K562 (cell line): ENCODE data around the gene MAPKAPK2. TPM values are rescaled to one million over a fixed set of nuclear protein-coding genes. Genes with fewer than 3 reads are reported as not detected.
A peak's percentile ranks its signal among the peaks of the same experiment; 100 is the strongest.

Experiments used
- CEBPG ChIP-seq, 3 experiments: fragments of 200-800 bp in 1 of 3; sonication (Bioruptor generic) in 1 of 3; sonication (generic) in 1 of 3; formaldehyde crosslinking in 1 of 3; IDR thresholded peaks in 2 of 3; conservative IDR thresholded peaks in 1 of 3; 2 replicates each; pipeline versions ENCODE4 v1.6.1 to v1.8.0; 2016 to 2022; ENCODE audit warnings: missing compliant biosample characterization in 2 of 3, missing genetic modification characterization in 2 of 3, mild to moderate bottlenecking in 1 of 3, missing genetic modification reagents in 1 of 3
- GABPB1 ChIP-seq: sonication (generic); formaldehyde crosslinking; IDR thresholded peaks from 2 replicates; pipeline ENCODE4 v1.8.0; 2022; ENCODE audit warnings: mild to moderate bottlenecking, missing genetic modification reagents
- HLTF ChIP-seq: fragments of 450-650 bp; IDR thresholded peaks from 2 replicates; pipeline ENCODE4 v1.6.1; 2016
- IFI16 ChIP-seq: fragments of 250-450 bp; sonication (Bioruptor Pico); IDR thresholded peaks from 2 replicates; pipeline ENCODE4 v2.1.2; 2022; ENCODE audit warnings: mild to moderate bottlenecking, inconsistent platforms
- KDM2B ChIP-seq: fragments of 250-450 bp; sonication (Bioruptor Pico); IDR thresholded peaks from 2 replicates; pipeline ENCODE4 v1.8.0; 2021; ENCODE audit warnings: mild to moderate bottlenecking, moderate library complexity
- MAFG ChIP-seq: fragments of 450-650 bp; conservative IDR thresholded peaks from 2 replicates; pipeline ENCODE4 v1.6.1; 2016; ENCODE audit warnings: missing genetic modification characterization, missing compliant biosample characterization
- MAZ ChIP-seq, 2 experiments: fragments of 450-650 bp in 1 of 2; sonication (generic) in 1 of 2; formaldehyde crosslinking; IDR thresholded peaks in 1 of 2; conservative IDR thresholded peaks in 1 of 2; 2 replicates each; pipeline versions ENCODE4 v1.4.0 to v1.5.0; 2020; ENCODE audit warnings: mild to moderate bottlenecking in 1 of 2, missing genetic modification reagents in 1 of 2
- MCM5 ChIP-seq: fragments of 450-650 bp; IDR thresholded peaks from 2 replicates; pipeline ENCODE4 v1.6.1; 2016; ENCODE audit warnings: low read depth
- NR1H2 ChIP-seq: sonication (generic); formaldehyde crosslinking; IDR thresholded peaks from 2 replicates; pipeline ENCODE4 v1.4.0; 2020; ENCODE audit warnings: mild to moderate bottlenecking, missing genetic modification reagents
- NR2C2 ChIP-seq, 2 experiments: fragments of 200-800 bp in 1 of 2; sonication (Bioruptor generic) in 1 of 2; sonication (generic) in 1 of 2; formaldehyde crosslinking in 1 of 2; IDR thresholded peaks; 2 replicates each; pipeline versions ENCODE4 v1.6.1 to v1.8.0; 2016 to 2022; ENCODE audit warnings: mild to moderate bottlenecking in 1 of 2, missing compliant biosample characterization in 1 of 2, missing genetic modification characterization in 1 of 2, missing genetic modification reagents in 1 of 2
- POLR2H ChIP-seq: IDR thresholded peaks from 2 replicates; pipeline ENCODE4 v1.6.1; 2016; ENCODE audit warnings: missing genetic modification characterization, low read depth, mild to moderate bottlenecking, control low read depth, missing compliant biosample characterization, moderate library complexity
- PRMT5 ChIP-seq: sonication (generic); formaldehyde crosslinking; IDR thresholded peaks from 2 replicates; pipeline ENCODE4 v1.5.0; 2020; ENCODE audit warnings: missing genetic modification reagents
- SMAD3 ChIP-seq: fragments of 450-650 bp; formaldehyde crosslinking; conservative IDR thresholded peaks from 2 replicates; pipeline ENCODE4 v1.4.0; 2020; ENCODE audit warnings: mild to moderate bottlenecking
- TAF7 ChIP-seq: fragments of 450-650 bp; IDR thresholded peaks from 2 replicates; pipeline ENCODE4 v1.6.1; 2016; ENCODE audit warnings: missing genetic modification characterization, missing compliant biosample characterization
- TARDBP ChIP-seq: fragments of 450-650 bp; IDR thresholded peaks from 2 replicates; pipeline ENCODE4 v1.6.1; 2016
- TEAD1 ChIP-seq, 2 experiments: fragments of 450-650 bp in 1 of 2; sonication (generic) in 1 of 2; formaldehyde crosslinking; IDR thresholded peaks; 2 replicates each; pipeline versions ENCODE4 v1.4.0 to v1.8.0; 2020 to 2022; ENCODE audit warnings: mild to moderate bottlenecking in 2 of 2, missing genetic modification reagents in 1 of 2
- ZFP30 ChIP-seq: fragments of 250-450 bp; sonication (Bioruptor Pico); IDR thresholded peaks from 2 replicates; pipeline ENCODE4 v1.8.0; 2022; ENCODE audit warnings: moderate library complexity, mild to moderate bottlenecking, inconsistent platforms, borderline replicate concordance
- ZNF165 ChIP-seq: fragments of 250-450 bp; sonication (Bioruptor Pico); IDR thresholded peaks from 2 replicates; pipeline ENCODE4 v1.4.0; 2020; ENCODE audit warnings: borderline replicate concordance
- ZNF584 ChIP-seq: fragments of 200-800 bp; sonication (Bioruptor generic); IDR thresholded peaks from 2 replicates; pipeline ENCODE4 v1.6.1; 2016; ENCODE audit warnings: low read depth, mild to moderate bottlenecking, missing genetic modification characterization, missing compliant biosample characterization
- polyA plus RNA-seq, 8 experiments: library from polyadenylated mRNA; depleted of rRNA in 4 of 8; stranded (reverse) in 5 of 8; unstranded in 3 of 8; fragments of >200 nt; fragmentation: Nextera tagmentation in 2 of 8; fragmentation: Illumina TruSeq in 1 of 8; extraction: Ambion mirVana in 2 of 8; extraction: Trizol in 1 of 8; gene quantifications; 2 replicates each; pipeline versions ENCODE4 v1.2.1 to v1.2.3, GENCODE V29; 2011 to 2014; ENCODE audit warnings: inconsistent platforms in 1 of 8, missing spikeins in 1 of 8
- total RNA-seq, 7 experiments: library from RNA; depleted of rRNA in 6 of 7; stranded (reverse); fragments of >200 nt in 6 of 7; fragmentation: Illumina TruSeq in 2 of 7; extraction: Trizol in 2 of 7; gene quantifications; 2 replicates each; pipeline versions ENCODE4 v1.2.1 to v1.2.3, GENCODE V29; 2011 to 2021; ENCODE audit warnings: low replicate concordance in 1 of 7
- TF ChIP-seq, protein P1 (sequence below), 2 experiments: fragments of 450-650 bp; IDR thresholded peaks; 2 replicates each; pipeline ENCODE4 v1.6.1; 2016
- TF ChIP-seq, protein P2 (sequence below): fragments of 250-450 bp; sonication (Bioruptor Pico); IDR thresholded peaks from 2 replicates; pipeline ENCODE4 v1.8.0; 2022; ENCODE audit warnings: moderate library complexity, mild to moderate bottlenecking, inconsistent platforms
- TF ChIP-seq, protein P3 (sequence below): fragments of 450-650 bp; formaldehyde crosslinking; IDR thresholded peaks from 2 replicates; pipeline ENCODE4 v1.4.0; 2022; ENCODE audit warnings: missing genetic modification characterization

Gene MAPKAPK2
- total and polyA plus RNA-seq, 9 of the 15 experiments (the other 6 are each of a cell fraction or from before 2014, with no cell fraction given), result 0.63 to 94.2 (median 52.1) TPM

GRCh38 chr1:206685769-206686477 is 1.2 kb downstream of the MAPKAPK2 start (continued):
- TF ChIP-seq, protein P1, sequence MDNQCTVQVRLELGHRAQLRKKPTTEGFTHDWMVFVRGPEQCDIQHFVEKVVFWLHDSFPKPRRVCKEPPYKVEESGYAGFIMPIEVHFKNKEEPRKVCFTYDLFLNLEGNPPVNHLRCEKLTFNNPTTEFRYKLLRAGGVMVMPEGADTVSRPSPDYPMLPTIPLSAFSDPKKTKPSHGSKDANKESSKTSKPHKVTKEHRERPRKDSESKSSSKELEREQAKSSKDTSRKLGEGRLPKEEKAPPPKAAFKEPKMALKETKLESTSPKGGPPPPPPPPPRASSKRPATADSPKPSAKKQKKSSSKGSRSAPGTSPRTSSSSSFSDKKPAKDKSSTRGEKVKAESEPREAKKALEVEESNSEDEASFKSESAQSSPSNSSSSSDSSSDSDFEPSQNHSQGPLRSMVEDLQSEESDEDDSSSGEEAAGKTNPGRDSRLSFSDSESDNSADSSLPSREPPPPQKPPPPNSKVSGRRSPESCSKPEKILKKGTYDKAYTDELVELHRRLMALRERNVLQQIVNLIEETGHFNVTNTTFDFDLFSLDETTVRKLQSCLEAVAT (IDR thresholded peaks at IDR 0.05), result no peak
- no peak for TF ChIP-seq ZNF584 (CRISPR knock-in tag)
- TF ChIP-seq PRMT5 (CRISPR knock-in tag), result no peak
- TF ChIP-seq, protein P2, sequence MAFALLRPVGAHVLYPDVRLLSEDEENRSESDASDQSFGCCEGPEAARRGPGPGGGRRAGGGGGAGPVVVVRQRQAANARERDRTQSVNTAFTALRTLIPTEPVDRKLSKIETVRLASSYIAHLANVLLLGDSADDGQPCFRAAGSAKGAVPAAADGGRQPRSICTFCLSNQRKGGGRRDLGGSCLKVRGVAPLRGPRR (CRISPR knock-in tag), result no peak
- TF ChIP-seq, protein P3, sequence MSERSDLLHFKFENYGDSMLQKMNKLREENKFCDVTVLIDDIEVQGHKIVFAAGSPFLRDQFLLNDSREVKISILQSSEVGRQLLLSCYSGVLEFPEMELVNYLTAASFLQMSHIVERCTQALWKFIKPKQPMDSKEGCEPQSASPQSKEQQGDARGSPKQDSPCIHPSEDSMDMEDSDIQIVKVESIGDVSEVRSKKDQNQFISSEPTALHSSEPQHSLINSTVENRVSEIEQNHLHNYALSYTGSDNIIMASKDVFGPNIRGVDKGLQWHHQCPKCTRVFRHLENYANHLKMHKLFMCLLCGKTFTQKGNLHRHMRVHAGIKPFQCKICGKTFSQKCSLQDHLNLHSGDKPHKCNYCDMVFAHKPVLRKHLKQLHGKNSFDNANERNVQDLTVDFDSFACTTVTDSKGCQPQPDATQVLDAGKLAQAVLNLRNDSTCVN (CRISPR knock-in tag), result no peak
- no peak for TF ChIP-seq MAFG (tag)
- no peak for TF ChIP-seq POLR2H (tag)
- TF ChIP-seq IFI16, result no peak
- TF ChIP-seq SMAD3 (CRISPR knock-in tag), result no peak
- TF ChIP-seq CEBPG (CRISPR knock-in tag; IDR thresholded peaks at IDR 0.05), result no peak; the same call in 1 of the 2 replicates
- no peak for TF ChIP-seq CEBPG (tag; conservative IDR thresholded peaks at IDR 0.05 in 1 of 2, IDR thresholded peaks at IDR 0.05 in 1 of 2)
- TF ChIP-seq NR2C2 (CRISPR knock-in tag; IDR thresholded peaks at IDR 0.05), result no peak
- TF ChIP-seq NR2C2 (tag; IDR thresholded peaks at IDR 0.05), result no peak
- no peak for TF ChIP-seq MCM5
- no peak for TF ChIP-seq ZFP30
- TF ChIP-seq TARDBP, result no peak
- TF ChIP-seq TEAD1 (CRISPR knock-in tag; IDR thresholded peaks at IDR 0.05), result peak in 1 of 2 experiments; percentile 79; a peak in 1 of 4 replicates
- peak; percentile 35 to 42; a peak in 2 of 4 replicates for TF ChIP-seq MAZ (CRISPR knock-in tag; conservative IDR thresholded peaks at IDR 0.05 in 1 of 2, IDR thresholded peaks at IDR 0.05 in 1 of 2)
- TF ChIP-seq GABPB1 (CRISPR knock-in tag), result no peak
- no peak for TF ChIP-seq HLTF
- no peak for TF ChIP-seq NR1H2 (CRISPR knock-in tag)
- 0 out of 2 replicates have a peak, but pooled peaks have one; percentile 23 for TF ChIP-seq TAF7 (tag)
- 0 out of 2 replicates have a peak, but pooled peaks have one; percentile 54 for TF ChIP-seq ZNF165
- peak; percentile 4; the same call in 1 of the 2 replicates for TF ChIP-seq KDM2B (CRISPR knock-in tag)
